Subcutaneous abdominal adipose tissue (tissue), 5 donors: Measurements from ENCODE around the gene BNIP3.
A peak's percentile ranks its signal among the peaks of the same experiment; 100 is the strongest.

ENCODE experiments used
- H3K27ac ChIP-seq: one replicate; pipeline ENCODE4 v1.7.0; 2013; ENCODE audit warnings: low read depth, mild to moderate bottlenecking, inconsistent platforms, low read length, moderate library complexity
- H3K27me3 ChIP-seq, 5 donors: one replicate each; pipeline ENCODE4 v1.7.0; 2013; ENCODE audit warnings: low read length in 5 of 5, inconsistent platforms in 1 of 5; ENCODE audit not compliant: control insufficient read depth in 5 of 5, insufficient read depth in 4 of 5
- H3K36me3 ChIP-seq, 5 donors: one replicate each; pipeline ENCODE4 v1.7.0; 2013; ENCODE audit warnings: low read length in 5 of 5; ENCODE audit not compliant: control insufficient read depth in 5 of 5, insufficient read depth in 5 of 5
- H3K4me1 ChIP-seq, 5 donors: one replicate each; pipeline ENCODE4 v1.7.0; 2013; ENCODE audit warnings: low read length in 5 of 5, mild to moderate bottlenecking in 3 of 5, moderate library complexity in 1 of 5; ENCODE audit not compliant: control insufficient read depth in 5 of 5, insufficient read depth in 5 of 5
- H3K4me3 ChIP-seq, 5 donors: one replicate each; pipeline ENCODE4 v1.7.0; 2013; ENCODE audit warnings: low read length in 5 of 5, low read depth in 1 of 5
- H3K9ac ChIP-seq, 5 donors: one replicate each; pipeline ENCODE4 v1.7.0; 2013; ENCODE audit warnings: low read length in 5 of 5, mild to moderate bottlenecking in 4 of 5, moderate library complexity in 3 of 5
- H3K9me3 ChIP-seq, 5 donors: one replicate each; pipeline ENCODE4 v1.7.0; 2013; ENCODE audit warnings: low read length in 5 of 5; ENCODE audit not compliant: control insufficient read depth in 5 of 5
- donor health status: healthy.
- donor health status: healthy.
- donor health status: healthy.
- donor health status: healthy.
- donor health status: healthy.

Gene BNIP3

GRCh38 chr10:131973160-131973951, 8.4 kb downstream of the BNIP3 start:
- peak overlapping the region in 1 of 5 donors; percentile 2 for H3K4me3 ChIP-seq
- H3K4me1 ChIP-seq = peaks cover 3 to 31% (median 16%) of the 10 kb centered on the region in 5 donors
- H3K27me3 ChIP-seq = no peaks in the 10 kb centered on the region
- H3K9me3 ChIP-seq = no peaks in the 10 kb centered on the region
- peak overlapping the region; percentile 54 for H3K27ac ChIP-seq
- peaks cover 8 to 47% (median 37%) of the 10 kb centered on the region in 5 donors for H3K36me3 ChIP-seq
- no peak overlapping the region for H3K9ac ChIP-seq

GRCh38 chr10:131972474-131973071, 9.2 kb downstream of the BNIP3 start:
- peak overlapping the region in 2 of 5 donors; percentile 2 to 11 for H3K4me3 ChIP-seq
- peak overlapping the region; percentile 54 for H3K27ac ChIP-seq
- H3K9me3 ChIP-seq = no peaks in the 10 kb centered on the region
- H3K36me3 ChIP-seq = peaks cover 6 to 50% (median 40%) of the 10 kb centered on the region in 5 donors
- H3K9ac ChIP-seq = no peak overlapping the region
- peaks cover 3 to 29% (median 16%) of the 10 kb centered on the region in 5 donors for H3K4me1 ChIP-seq
- no peaks in the 10 kb centered on the region for H3K27me3 ChIP-seq

- peaks cover 6 to 55% (median 45%) of the 10 kb centered on the region in 5 donors for H3K36me3 ChIP-seq
- peaks cover 3 to 26% (median 16%) of the 10 kb centered on the region in 5 donors for H3K4me1 ChIP-seq
- H3K27me3 ChIP-seq = no peaks in the 10 kb centered on the region
- H3K27ac ChIP-seq = peak overlapping the region; percentile 54
- no peaks in the 10 kb centered on the region for H3K9me3 ChIP-seq
- no peak overlapping the region for H3K9ac ChIP-seq
- H3K4me3 ChIP-seq = no peak overlapping the region
These were observed 10.1 kb downstream of the BNIP3 start for GRCh38 chr10:131971591-131971990.

- H3K27me3 ChIP-seq = no peaks in the 10 kb centered on the region
- no peak overlapping the region for H3K9ac ChIP-seq
- H3K4me1 ChIP-seq = peaks cover 3 to 21% (median 16%) of the 10 kb centered on the region in 5 donors
- no peak overlapping the region for H3K27ac ChIP-seq
- no peak overlapping the region for H3K4me3 ChIP-seq
- no peaks in the 10 kb centered on the region for H3K9me3 ChIP-seq
- peaks cover 9 to 59% (median 48%) of the 10 kb centered on the region in 5 donors for H3K36me3 ChIP-seq
These were observed 10.8 kb downstream of the BNIP3 start for GRCh38 chr10:131970946-131971345.

- H3K4me1 ChIP-seq = peaks cover 3 to 17% (median 15%) of the 10 kb centered on the region in 5 donors
- no peak overlapping the region for H3K4me3 ChIP-seq
- H3K27me3 ChIP-seq = no peaks in the 10 kb centered on the region
- peaks cover 9 to 65% (median 48%) of the 10 kb centered on the region in 5 donors for H3K36me3 ChIP-seq
- H3K9ac ChIP-seq = no peak overlapping the region
- H3K9me3 ChIP-seq = no peaks in the 10 kb centered on the region
- H3K27ac ChIP-seq = no peak overlapping the region
These were observed 12.8 kb downstream of the BNIP3 start for GRCh38 chr10:131968949-131969348.

GRCh38 chr10:131964298-131964697, 17.4 kb downstream of the BNIP3 start:
- H3K36me3 ChIP-seq = peaks cover 7 to 48% (median 33%) of the 10 kb centered on the region in 5 donors

GRCh38 chr10:131963811-131964210, 17.9 kb downstream of the BNIP3 start:
- Histone ChIP-seq H3K9ac (no peak overlapping the region), H3K4me3 (no peak overlapping the region), H3K36me3 (peaks cover 7 to 48% (median 28%) of the 10 kb centered on the region in 5 donors), H3K9me3 (no peaks in the 10 kb centered on the region), H3K27me3 (no peaks in the 10 kb centered on the region), H3K27ac (no peak overlapping the region), H3K4me1 (peaks cover 0 to 17% (median 13%) of the 10 kb centered on the region in 5 donors)

More at GRCh38 chr10:131964298-131964697, 17.4 kb downstream of the BNIP3 start:
- H3K4me1 ChIP-seq = peaks cover 0 to 17% (median 13%) of the 10 kb centered on the region in 5 donors
- H3K27ac ChIP-seq = no peak overlapping the region
- no peak overlapping the region for H3K4me3 ChIP-seq
- no peaks in the 10 kb centered on the region for H3K27me3 ChIP-seq
- H3K9ac ChIP-seq = no peak overlapping the region
- H3K9me3 ChIP-seq = no peaks in the 10 kb centered on the region

GRCh38 chr10:131963350-131963749, 18.4 kb downstream of the BNIP3 start:
- H3K36me3 ChIP-seq = peaks cover 4 to 47% (median 26%) of the 10 kb centered on the region in 5 donors
- no peak overlapping the region for H3K9ac ChIP-seq
- no peak overlapping the region for H3K4me3 ChIP-seq
- H3K4me1 ChIP-seq = peaks cover 0 to 17% (median 13%) of the 10 kb centered on the region in 5 donors
- H3K9me3 ChIP-seq = no peaks in the 10 kb centered on the region
- no peaks in the 10 kb centered on the region for H3K27me3 ChIP-seq
- H3K27ac ChIP-seq = no peak overlapping the region

GRCh38 chr10:131961777-131962662, 19.7 kb downstream of the BNIP3 start:
- Histone ChIP-seq H3K36me3 (peaks cover 3 to 54% (median 35%) of the 10 kb centered on the region in 5 donors), H3K4me3 (no peak overlapping the region), H3K4me1 (peaks cover 0 to 17% (median 13%) of the 10 kb centered on the region in 5 donors), H3K9me3 (no peaks in the 10 kb centered on the region), H3K27ac (no peak overlapping the region), H3K27me3 (no peaks in the 10 kb centered on the region), H3K9ac (no peak overlapping the region)
